GM18526 (cell line): ENCODE measurements around the gene GDI1.

Source experiments
- POLR2A ChIP-seq: IDR thresholded peaks from 3 replicates; pipeline ENCODE4 v1.6.1; 2011; ENCODE audit not compliant: insufficient read length; ENCODE audit errors: extremely low read depth

The GDI1 gene

GRCh38 chrX:154408659-154409221 lies 28.2 kb upstream of the GDI1 start:
- no peak for TF ChIP-seq POLR2A

- no peak for TF ChIP-seq POLR2A
These were observed 27.6 kb upstream of the GDI1 start, which contains the start of gene DNASE1L1 for GRCh38 chrX:154409222-154409871. Gene DNASE1L1 (minus strand): TSS chrX:154409254. CDS start chrX:154405568, 3,686 bp downstream.

- TF ChIP-seq POLR2A, result peak; percentile 48
These were observed 25.0 kb upstream of the GDI1 start for GRCh38 chrX:154411981-154412340.

- TF ChIP-seq POLR2A, result no peak
These were observed 24.5 kb upstream of the GDI1 start for GRCh38 chrX:154412468-154412867.

GRCh38 chrX:154413142-154413541 lies 23.8 kb upstream of the GDI1 start:
- TF ChIP-seq POLR2A, result no peak

GRCh38 chrX:154417157-154417556 lies 19.8 kb upstream of the GDI1 start:
- no peak for TF ChIP-seq POLR2A

GRCh38 chrX:154419189-154419588 lies 17.8 kb upstream of the GDI1 start:
- no peak for TF ChIP-seq POLR2A

GRCh38 chrX:154419688-154420401 lies 17.1 kb upstream of the GDI1 start:
- no peak for TF ChIP-seq POLR2A

GRCh38 chrX:154420402-154420756 lies 16.6 kb upstream of the GDI1 start:
- TF ChIP-seq POLR2A, result no peak

- no peak for TF ChIP-seq POLR2A
These were observed 9.8 kb upstream of the GDI1 start for GRCh38 chrX:154426916-154427770.

GRCh38 chrX:154428176-154429171 lies 8.5 kb upstream of the GDI1 start, which contains the start of gene ATP6AP1:
Gene ATP6AP1 (plus strand): TSS chrX:154428677. CDS start chrX:154428693, 16 bp downstream.
- TF ChIP-seq POLR2A, result peak; percentile 56

- no peak for TF ChIP-seq POLR2A
These were observed 7.2 kb upstream of the GDI1 start for GRCh38 chrX:154429711-154430110.

GRCh38 chrX:154430479-154430878 lies 6.5 kb upstream of the GDI1 start:
- no peak for TF ChIP-seq POLR2A

- TF ChIP-seq POLR2A, result no peak
These were observed 6.0 kb upstream of the GDI1 start for GRCh38 chrX:154430916-154431315.
